KMS-11 (cell line): ENCODE measurements around the gene ZNF420.
"Not testable (repeated sequence)": the region's sequence is repeated elsewhere in the genome, so short reads cannot be mapped to it uniquely, and the experiment has no call there.

Experiments used
- H2AFZ ChIP-seq: fragments of 200-600 bp; sonication (generic); 2 replicates; pipeline ENCODE4 v1.6.1; 2016; ENCODE audit warnings: antibody characterized with exemption, mixed run types, low read depth
- H3K27ac ChIP-seq: fragments of 200-600 bp; sonication (generic); 2 replicates; pipeline ENCODE4 v1.6.1; 2016; ENCODE audit warnings: mild to moderate bottlenecking, mixed run types
- H3K27me3 ChIP-seq: fragments of 200-600 bp; sonication (generic); 2 replicates; pipeline ENCODE4 v1.6.1; 2017; ENCODE audit warnings: mild to moderate bottlenecking, low read depth, mixed run types, moderate library complexity; ENCODE audit not compliant: insufficient read depth
- H3K36me3 ChIP-seq: fragments of 200-600 bp; sonication (generic); 2 replicates; pipeline ENCODE4 v1.6.1; 2017; ENCODE audit warnings: mild to moderate bottlenecking, mixed run types; ENCODE audit not compliant: insufficient read depth
- H3K4me1 ChIP-seq: fragments of 200-600 bp; sonication (generic); 2 replicates; pipeline ENCODE4 v1.6.1; 2016; ENCODE audit warnings: mild to moderate bottlenecking, low read depth, mixed run types; ENCODE audit not compliant: poor library complexity, severe bottlenecking
- H3K4me2 ChIP-seq: fragments of 200-600 bp; sonication (generic); 2 replicates; pipeline ENCODE4 v1.7.0; 2016; ENCODE audit warnings: mild to moderate bottlenecking, mixed run types
- H3K4me3 ChIP-seq: fragments of 200-600 bp; sonication (generic); IDR thresholded peaks from 2 replicates; pipeline ENCODE4 v1.6.1; 2017; ENCODE audit warnings: low read depth, low read length, mixed read lengths; ENCODE audit not compliant: insufficient read depth
- H3K79me2 ChIP-seq: fragments of 200-600 bp; sonication (generic); 2 replicates; pipeline ENCODE4 v1.6.1; 2016; ENCODE audit warnings: low read depth, mixed run types; ENCODE audit not compliant: insufficient read depth
- H3K9ac ChIP-seq: fragments of 200-600 bp; sonication (generic); 2 replicates; pipeline ENCODE4 v1.6.1; 2016; ENCODE audit warnings: mild to moderate bottlenecking, mixed run types
- H4K20me1 ChIP-seq: fragments of 200-600 bp; sonication (generic); 2 replicates; pipeline ENCODE4 v1.6.1; 2016; ENCODE audit warnings: mild to moderate bottlenecking, mixed run types; ENCODE audit not compliant: insufficient read depth
- TF ChIP-seq, protein P1 (sequence below): fragments of 200-600 bp; sonication (generic); conservative IDR thresholded peaks from 2 replicates; pipeline ENCODE4 v1.6.1; 2017; ENCODE audit warnings: low read depth, mild to moderate bottlenecking, antibody characterized with exemption, low read length, moderate library complexity, mixed read lengths

The ZNF420 gene

DNA sequence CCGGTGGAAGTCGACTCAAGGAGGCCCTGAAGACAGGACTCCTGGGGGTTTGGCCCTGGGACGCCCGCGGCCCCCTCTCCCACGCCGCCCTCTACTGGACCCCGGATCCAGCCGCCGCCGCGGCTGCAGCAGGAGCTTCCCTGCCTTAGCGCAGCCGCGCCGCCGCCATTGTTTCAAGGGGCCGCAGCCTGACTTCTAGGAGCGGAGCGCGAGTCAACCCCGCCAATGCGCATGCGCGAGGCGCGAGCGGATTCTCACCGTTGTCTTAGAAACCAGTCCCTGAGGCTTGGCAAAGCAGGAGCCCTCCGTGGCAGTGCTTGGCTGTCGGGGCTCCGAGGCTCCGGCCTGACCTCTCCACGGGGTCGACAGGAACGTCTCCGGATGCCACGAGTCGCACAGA lies 19.1 kb upstream of the ZNF420 start:
- Histone ChIP-seq H2AFZ (no peak overlapping the region), H3K4me1 (no peaks in the 10 kb centered on the region), H3K4me2 (no peak overlapping the region), H3K9ac (no peak overlapping the region), H3K79me2 (no peaks in the 10 kb centered on the region), H3K27me3 (no peaks in the 10 kb centered on the region), H4K20me1 (no peaks in the 10 kb centered on the region), H3K27ac (no peak overlapping the region), H3K36me3 (no peaks in the 10 kb centered on the region), H3K4me3 (no peak overlapping the region)
- TF ChIP-seq, protein P1, sequence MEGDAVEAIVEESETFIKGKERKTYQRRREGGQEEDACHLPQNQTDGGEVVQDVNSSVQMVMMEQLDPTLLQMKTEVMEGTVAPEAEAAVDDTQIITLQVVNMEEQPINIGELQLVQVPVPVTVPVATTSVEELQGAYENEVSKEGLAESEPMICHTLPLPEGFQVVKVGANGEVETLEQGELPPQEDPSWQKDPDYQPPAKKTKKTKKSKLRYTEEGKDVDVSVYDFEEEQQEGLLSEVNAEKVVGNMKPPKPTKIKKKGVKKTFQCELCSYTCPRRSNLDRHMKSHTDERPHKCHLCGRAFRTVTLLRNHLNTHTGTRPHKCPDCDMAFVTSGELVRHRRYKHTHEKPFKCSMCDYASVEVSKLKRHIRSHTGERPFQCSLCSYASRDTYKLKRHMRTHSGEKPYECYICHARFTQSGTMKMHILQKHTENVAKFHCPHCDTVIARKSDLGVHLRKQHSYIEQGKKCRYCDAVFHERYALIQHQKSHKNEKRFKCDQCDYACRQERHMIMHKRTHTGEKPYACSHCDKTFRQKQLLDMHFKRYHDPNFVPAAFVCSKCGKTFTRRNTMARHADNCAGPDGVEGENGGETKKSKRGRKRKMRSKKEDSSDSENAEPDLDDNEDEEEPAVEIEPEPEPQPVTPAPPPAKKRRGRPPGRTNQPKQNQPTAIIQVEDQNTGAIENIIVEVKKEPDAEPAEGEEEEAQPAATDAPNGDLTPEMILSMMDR = no peak

DNA sequence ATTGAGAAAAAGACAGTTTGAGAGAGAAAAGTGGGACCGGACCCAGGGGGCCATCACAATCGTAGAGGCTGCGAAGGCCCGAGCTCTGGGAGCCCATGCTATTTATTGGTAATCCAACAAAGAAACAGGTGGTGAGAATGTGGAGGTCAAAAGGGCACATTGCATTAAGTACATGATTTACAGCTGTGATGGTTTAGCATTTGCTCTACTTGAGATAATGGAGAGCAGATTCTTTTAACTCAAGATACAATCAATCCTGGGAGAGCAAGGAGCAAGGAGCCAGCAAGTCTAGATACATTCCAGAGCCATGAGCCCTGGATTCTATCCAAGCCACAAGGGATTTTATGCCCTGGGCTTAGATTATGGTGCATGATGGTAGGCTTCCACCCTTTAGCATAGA lies 13.3 kb upstream of the ZNF420 start:
- H2AFZ ChIP-seq, H3K36me3 ChIP-seq, H3K27ac ChIP-seq, H3K9ac ChIP-seq, H3K4me1 ChIP-seq, H3K4me2 ChIP-seq, H3K79me2 ChIP-seq, H3K4me3 ChIP-seq, H3K27me3 ChIP-seq, H4K20me1 ChIP-seq: not testable (repeated sequence)

DNA sequence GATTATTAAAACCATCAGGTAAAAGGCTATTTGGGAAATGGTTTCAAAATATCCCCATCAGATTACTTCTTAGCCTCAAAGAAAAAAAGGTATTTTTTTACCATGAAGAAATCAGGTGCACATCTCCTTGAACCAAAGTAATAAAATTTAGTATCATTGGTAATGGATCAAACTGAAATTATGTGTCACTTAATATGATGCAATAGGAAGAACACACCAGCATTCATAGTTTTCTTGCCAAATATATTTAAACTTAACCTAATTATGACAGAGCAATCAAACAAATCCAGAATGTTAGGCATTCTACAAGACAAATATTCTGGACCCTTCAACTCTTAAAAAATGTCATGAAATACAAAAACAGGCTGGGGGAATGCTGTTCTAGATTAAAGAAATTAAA lies 4.1 kb upstream of the ZNF420 start:
- Histone ChIP-seq H4K20me1 (no peaks in the 10 kb centered on the region), H3K9ac (no peak overlapping the region), H3K79me2 (peaks cover 4% of the 10 kb centered on the region; the same call in 1 of the 2 replicates), H3K4me2 (no peak overlapping the region), H3K27ac (no peak overlapping the region), H2AFZ (no peak overlapping the region), H3K4me3 (no peak overlapping the region), H3K36me3 (no peaks in the 10 kb centered on the region), H3K4me1 (no peaks in the 10 kb centered on the region), H3K27me3 (no peaks in the 10 kb centered on the region)
- TF ChIP-seq, protein P1 = no peak

DNA sequence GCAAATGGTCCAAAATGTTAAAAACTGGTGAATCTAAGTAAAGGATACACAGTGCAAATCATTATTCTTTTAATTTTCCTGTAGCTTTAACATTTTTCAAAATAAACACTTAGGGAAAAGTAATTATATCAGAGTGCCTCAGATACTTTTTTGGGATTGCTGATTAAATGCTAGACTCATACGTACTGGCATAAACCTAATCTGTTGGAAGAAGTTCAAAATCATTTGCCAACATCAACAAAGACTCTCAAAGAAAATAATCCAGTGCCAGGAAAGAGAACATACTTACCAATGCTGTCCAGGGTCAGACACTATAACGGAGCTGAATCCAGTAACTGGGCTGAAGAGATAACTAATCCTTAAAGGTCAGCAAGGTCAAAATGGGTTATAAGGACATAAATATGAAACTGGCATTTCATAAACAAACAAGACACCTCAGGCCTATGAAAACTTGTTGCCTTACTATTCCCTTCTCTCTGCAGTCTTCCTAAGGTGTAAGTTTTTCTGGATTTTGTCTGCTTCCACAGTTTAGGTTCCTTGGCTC lies 3.3 kb upstream of the ZNF420 start:
- Histone ChIP-seq H3K79me2 (peaks cover 12% of the 10 kb centered on the region; the same call in 1 of the 2 replicates), H3K27me3 (no peaks in the 10 kb centered on the region)
- TF ChIP-seq, protein P1 = no peak

DNA sequence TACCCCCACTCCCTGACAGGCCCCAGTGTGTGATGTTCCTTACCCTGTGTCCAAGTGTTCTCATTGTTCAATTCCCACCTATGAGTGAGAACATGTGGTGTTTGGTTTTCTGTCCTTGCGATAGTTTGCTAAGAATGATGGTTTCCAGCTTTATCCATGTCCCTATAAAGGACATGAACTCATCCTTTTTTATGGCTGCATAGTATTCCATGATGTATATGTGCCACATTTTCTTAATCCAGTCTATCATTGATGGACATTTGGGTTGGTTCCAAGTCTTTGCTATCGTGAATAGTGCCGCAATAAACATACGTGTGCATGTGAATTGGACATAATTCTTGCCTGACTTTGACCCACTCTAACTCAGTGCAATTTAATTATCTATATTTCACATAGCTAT lies 1.7 kb upstream of the ZNF420 start:
- not testable (repeated sequence) for H3K4me1 ChIP-seq, H4K20me1 ChIP-seq, H3K4me2 ChIP-seq, H3K36me3 ChIP-seq, H3K27me3 ChIP-seq, H3K27ac ChIP-seq, H3K4me3 ChIP-seq, H3K9ac ChIP-seq, H2AFZ ChIP-seq
- peaks cover 13% of the 10 kb centered on the region; the same call in 1 of the 2 replicates for H3K79me2 ChIP-seq

More for the DNA sequence above, 3.3 kb upstream of the ZNF420 start:
- H3K4me2 ChIP-seq = no peak overlapping the region
- H3K9ac ChIP-seq = no peak overlapping the region
- H3K36me3 ChIP-seq = no peaks in the 10 kb centered on the region
- no peaks in the 10 kb centered on the region for H4K20me1 ChIP-seq
- H3K4me3 ChIP-seq = no peak overlapping the region
- no peak overlapping the region for H3K27ac ChIP-seq
- H2AFZ ChIP-seq = no peak overlapping the region
- H3K4me1 ChIP-seq = no peaks in the 10 kb centered on the region
